HG03280 (cell line): ENCODE measurements around the gene GRAMD2B.
"Not testable (repeated sequence)": the region's sequence is repeated elsewhere in the genome, so short reads cannot be mapped to it uniquely, and the experiment has no call there.

Source experiments
- ATAC-seq: cut with Tn5 transposase; IDR thresholded peaks from one replicate; pipeline ENCODE4 v1.9.1; 2021; ENCODE audit warnings: mild to moderate bottlenecking, moderate library complexity; ENCODE audit not compliant: unreplicated experiment

The GRAMD2B gene

DNA sequence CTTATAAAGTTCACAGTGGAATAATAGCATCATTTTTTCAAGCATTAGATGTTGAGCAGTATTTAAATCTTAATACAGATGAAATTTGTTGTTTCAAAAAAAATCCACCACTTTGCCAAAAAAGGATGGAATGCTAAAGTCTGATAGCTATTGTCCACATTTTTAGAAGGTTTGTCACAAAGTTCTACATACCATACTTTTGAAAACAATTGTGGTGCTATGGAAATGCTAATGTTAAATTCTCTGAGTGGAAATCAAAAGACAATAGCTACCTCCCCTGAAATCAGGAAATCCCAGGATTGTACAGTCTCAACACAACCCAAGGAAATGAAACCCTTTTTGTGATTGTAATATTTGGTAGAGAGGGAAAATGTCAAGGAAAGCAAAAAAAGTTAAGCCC, 19.3 kb upstream of the GRAMD2B start:
- ATAC-seq = no peak

DNA sequence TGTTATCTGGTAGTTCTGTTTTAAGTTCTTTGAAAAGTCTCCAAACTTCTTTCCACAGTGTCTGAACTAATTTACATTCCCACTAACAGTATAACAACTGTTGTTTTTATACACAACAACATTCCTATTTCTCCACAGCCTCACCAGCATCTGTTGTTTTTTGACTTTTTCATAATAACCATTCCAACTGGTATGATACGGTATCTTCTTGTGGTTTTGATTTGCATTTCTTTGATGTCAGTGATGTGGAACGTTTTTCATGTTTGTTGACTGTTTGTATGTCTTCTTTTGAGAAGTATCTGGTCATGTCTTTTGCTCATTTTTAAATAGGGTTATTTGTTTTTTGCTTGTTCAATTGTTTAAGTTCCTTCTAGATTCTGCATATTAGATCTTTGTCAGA, 12.6 kb upstream of the GRAMD2B start:
- ATAC-seq = no peak

DNA sequence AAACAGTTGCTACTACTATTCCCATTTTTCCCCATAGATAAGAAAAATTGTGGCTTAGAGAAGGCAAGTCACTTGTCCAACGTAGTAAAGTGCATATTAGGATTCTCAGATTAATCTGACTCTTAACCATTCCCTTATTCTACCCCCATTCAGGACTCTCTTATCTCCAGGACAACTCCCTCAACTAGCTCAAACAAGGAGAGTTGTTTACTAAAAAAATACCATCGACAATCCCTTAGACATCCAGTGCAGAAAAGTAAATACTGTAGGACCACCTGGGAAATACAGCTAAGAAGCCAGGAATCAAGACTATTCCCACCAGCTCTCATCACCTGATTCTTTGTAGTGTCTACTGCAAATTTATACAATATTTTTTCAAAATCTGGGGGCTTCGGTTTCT, 9.4 kb upstream of the GRAMD2B start:
- no peak for ATAC-seq

DNA sequence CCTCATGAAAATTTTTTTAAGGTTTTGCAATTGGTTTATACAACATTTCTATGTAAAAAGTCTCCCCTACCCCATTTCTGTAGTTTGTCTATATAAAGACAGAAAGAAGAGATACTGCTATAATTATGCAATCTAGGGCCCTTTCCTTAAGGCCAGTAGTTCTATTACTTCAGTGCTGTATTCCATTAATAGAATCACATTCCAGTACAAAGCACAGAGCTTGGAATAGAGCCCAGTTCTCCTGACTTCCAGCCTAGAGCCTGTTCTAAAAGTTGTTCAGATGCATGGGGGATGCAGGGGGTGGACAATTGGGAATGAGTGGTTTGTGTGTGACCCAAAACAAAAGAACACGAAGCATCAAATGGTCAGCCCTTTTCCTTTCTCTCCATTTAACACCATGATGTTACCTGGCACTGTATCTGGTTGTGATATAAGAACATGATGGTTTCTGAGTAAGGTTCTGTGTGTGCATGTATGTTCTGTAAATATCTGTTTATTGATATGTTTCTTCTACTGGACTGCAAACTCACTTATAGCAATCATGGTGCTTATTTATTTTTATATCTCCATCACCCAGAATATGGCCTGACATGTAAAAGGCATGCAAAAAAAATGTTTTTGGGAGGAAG, 8.2 kb upstream of the GRAMD2B start:
- no peak for ATAC-seq

DNA sequence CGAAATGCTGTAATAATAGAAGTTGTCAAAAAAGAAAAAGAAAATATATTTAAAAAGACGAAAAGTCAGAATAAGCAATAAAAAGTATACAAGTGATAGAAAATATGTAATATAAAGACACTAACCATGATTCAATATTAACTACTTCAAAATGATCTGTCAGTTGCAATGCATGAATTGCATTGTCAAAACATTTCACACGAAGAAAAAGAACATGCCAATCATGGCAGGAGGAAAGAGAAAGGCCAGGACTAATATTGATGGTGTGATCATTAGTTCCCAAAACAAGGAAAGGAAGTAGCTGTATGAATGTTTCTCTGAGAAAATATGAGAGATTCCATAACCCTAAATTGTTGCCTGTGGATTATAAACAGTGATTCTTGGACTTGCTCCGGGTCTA, 7.4 kb upstream of the GRAMD2B start:
- ATAC-seq = no peak

DNA sequence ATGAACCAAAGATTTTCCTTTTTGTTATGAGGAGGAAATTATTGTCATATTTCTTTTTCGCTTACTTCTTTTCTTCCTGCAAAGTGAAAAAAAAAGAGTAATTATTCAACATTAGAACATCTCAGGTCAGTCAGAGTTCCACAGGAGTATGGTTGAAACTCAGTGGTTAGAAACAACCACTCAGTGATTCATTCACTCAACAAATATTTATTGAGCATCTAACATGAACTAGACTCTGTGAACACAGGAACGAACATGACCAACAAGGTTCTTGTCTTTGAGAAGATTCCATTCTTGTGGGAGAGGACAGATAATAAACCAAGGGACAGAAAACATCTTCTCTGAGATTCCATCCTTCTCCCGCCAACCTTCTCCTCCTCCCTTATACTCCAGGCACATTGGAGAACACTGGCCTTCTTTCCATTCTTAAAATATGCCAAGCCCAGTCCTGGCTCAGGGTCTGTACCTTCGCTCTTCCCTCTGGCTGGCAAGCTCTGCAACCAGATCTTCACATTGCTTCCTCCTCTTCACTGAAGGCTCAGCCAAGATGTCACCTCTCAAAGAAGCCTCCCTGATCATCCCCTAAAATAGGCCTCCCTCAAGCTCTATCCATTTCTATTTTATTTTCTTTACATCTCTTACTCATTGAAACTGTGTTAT, 6.8 kb upstream of the GRAMD2B start:
- ATAC-seq = no peak

DNA sequence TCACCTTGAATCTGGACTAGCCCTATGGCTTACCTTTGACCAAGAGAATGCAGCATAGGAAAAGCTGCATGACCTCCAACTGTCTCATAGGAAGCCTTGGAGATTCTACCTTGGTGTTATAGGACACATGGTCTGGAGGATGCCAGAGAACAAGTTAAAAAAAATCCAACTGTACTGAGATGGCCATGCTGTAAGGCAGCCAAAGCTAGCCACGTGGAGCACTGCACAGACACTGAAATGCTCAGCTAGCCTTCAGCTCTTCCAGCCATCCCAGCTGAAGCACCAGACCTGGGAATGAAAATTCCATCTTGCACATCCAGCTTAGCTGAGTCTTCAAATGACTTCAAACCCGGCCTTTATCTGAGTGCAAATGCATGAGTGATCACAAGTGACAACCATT, 6.0 kb upstream of the GRAMD2B start:
- no peak for ATAC-seq

DNA sequence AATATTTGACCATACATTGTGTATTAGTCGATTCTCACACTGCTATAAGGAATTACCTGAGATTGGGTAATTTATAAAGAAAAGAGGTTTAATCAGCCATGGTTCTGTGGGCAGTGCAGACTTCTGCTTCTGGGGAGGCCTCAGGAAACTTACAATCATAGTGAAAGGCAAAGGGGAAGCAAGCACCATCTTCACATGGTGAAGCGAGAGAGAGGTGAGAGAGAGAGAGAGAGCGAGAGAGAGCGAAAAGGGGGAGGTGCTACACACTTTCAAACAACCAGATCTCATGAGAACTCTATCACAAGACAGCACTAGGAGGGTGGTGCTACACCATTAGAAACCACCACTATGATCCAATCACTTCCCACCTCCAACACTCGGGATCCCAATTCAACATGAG, 4.1 kb upstream of the GRAMD2B start:
- ATAC-seq = no peak

DNA sequence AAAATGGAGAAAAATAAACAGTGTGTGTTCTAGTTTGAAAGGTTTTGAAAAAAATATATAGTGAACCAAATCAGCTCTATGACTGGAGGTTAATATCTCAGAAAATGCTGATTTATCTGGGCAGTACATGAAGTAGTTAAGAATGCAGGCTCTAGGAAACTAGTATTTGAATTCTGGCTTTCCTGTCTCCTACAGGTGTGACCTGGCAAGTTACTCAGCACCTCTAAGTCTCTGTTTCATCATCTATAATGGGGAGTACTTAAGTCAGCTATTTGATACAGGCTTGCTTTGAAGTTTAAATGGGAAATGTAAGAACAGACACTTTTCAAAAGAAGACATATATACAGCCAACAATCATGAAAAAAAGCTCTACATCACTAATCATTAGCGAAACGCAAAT, 5.2 kb downstream of the GRAMD2B start:
- ATAC-seq = no peak

DNA sequence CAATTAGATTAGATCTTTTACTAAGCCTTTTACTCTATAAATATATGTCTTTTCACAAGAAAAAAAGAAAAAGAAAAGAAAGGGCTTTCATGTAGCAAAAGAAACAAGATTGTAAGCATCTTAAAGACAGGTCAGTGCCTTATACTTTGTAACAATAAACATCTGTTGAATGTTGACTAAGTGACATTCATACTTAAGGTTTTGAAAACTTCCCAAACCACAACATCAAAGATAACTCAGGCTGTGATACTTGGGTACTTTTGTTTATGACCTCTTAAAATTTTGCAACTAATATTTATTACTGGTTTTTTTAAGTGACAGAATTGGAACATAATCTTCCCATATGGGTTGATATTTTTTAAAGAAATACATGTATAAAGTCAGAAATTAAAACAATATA, 7.4 kb downstream of the GRAMD2B start:
- no peak for ATAC-seq

DNA sequence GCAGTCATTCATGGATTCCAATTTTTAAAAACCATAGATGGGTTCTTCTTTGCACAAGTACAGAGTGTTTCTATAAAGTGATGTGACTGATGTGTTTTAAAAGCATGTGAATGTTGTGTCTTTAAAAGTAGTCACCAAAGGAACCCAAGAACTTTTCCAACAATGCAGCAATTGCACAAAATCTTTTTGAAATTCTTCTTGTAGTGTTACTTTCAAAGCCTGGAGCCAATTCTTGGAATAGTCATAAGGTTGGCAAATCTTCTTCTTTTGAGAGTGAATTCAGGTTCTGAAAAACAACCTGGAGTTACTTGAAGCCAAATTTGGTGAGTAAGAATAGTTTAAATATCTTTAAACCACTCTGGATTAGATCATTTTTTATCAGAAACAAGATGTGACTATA, 10.5 kb downstream of the GRAMD2B start:
- no peak for ATAC-seq

DNA sequence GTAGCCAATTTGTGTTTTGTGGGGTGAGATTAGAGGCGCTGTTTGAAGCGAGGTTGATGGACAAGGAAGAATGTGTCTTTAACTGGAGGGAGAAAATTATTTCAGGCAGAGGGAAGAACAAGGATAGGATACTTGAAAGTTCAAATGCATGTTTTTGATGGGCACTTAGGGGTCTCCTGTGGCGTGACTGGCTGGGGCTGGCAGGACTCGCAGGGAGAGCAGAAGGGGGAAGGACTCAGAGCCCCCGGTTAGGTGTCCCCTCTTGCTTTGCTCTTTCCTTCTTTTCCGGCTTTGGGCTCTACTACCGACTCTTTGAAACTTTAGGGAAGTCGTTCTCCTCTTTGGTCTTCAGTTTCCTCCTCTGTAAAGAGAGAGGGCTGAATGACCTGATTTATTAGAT, 12.1 kb downstream of the GRAMD2B start:
- no peak for ATAC-seq

DNA sequence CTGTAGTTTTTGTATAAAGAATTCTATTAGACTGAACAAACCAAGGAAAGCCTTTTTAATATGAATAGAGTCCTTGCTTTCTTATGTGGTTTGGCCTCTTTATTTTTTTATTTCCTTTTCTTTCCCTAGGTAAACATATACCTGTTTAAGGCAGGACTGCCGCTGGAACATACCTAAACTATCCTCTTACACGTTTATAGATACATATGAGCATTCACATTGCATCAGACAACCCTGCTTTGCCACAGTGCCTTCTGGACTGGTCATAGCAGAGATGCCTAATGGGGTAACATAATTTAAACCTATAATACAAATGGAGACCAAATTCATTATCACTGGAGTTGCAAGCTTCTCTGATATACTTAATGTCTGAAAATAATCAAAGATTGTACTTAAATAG, 12.5 kb downstream of the GRAMD2B start:
- ATAC-seq = no peak

DNA sequence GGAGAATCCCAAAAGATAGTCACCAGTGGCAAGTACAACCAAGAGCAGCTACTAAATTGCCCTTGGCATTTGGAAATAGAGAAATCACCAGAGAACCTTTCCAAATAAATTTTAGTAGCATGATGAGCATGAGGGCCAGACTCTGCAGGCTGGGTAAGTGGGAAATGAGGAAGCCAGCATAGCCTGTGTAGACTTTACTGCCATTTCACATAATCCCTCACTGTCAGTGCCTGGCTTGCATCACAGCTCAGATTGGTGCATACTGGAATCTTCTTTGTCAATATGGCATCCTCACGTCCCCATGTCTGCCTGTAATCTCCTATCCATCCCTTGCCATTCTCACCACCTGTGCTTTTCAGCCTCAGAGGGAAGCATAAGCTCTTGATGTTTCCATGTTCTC, 14.5 kb downstream of the GRAMD2B start:
- no peak for ATAC-seq

DNA sequence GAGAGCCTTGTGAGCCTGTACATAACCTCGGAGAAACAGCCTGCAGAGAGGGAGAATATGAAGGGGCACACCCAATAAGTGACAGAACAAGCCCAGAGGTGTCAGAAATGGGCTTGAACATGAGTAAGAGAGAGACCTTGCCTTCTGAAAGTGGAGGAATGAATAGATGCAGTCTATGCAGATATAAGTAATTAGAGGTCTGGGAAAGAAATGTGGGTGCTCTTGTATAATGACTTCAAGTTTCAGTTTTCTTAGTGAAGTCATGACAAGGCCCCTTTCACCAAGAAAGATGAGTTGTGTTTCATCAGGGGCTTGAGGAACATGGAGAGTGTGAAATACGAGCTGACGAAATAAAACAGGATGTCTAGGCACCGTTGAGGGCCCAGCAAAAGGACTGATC, 15.1 kb downstream of the GRAMD2B start:
- peak; percentile 83 for ATAC-seq

DNA sequence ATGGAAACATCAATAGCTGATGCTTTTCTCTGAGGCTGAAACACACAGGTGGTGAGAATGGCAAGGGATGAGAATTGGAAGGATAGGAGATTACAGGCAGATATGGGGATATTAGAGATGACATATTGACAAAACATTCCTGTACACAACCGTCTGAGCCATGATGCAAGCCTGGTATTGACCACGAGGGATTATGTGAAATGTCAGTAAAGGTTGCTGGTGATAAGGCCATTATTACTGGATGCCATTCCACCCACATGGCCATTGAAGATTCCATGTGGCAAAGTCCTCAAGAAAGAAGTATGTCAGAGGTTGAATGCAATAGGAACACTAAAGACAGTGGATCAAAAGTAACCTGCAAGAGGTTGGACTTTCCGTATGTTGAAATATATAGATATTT, 15.7 kb downstream of the GRAMD2B start:
- no peak for ATAC-seq

DNA sequence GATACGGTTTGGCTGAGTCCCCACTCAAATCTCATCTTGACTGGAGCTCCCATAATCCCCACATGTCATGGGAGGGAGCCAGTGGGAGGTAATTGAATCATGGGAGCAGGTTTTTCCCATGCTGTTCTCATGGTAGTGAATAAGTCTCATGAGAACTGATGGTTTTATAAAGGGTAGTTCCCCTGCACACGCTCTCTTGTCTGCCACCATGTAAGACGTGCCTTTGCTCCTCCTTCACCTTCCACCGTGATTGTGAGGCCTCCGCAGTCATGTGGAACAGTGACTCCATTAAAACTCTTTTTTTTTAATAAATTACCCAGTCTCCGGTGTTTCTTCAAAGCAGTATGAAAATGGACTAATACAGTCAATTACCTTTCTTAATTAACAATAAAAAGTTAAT, 16.5 kb downstream of the GRAMD2B start:
- ATAC-seq = not testable (repeated sequence)

DNA sequence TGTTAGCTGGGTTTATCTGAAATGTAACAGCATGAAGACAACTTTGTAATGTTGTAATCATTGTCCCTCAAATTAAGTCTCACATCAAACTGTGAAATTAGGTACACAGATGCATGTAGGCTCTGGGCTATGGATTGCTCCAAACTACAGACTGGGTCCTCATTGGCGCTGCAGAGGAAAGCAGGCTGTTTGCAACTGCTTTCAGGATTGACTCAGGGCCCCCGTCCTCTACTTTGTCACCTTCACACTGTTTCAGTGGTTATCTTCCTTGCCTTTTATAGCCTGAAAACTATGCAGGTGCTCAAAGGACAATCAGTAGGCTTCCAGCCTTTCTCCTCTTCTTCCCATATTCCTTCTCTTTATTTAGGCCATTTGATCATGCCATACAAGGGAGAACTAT, 18.0 kb downstream of the GRAMD2B start:
- no peak for ATAC-seq

DNA sequence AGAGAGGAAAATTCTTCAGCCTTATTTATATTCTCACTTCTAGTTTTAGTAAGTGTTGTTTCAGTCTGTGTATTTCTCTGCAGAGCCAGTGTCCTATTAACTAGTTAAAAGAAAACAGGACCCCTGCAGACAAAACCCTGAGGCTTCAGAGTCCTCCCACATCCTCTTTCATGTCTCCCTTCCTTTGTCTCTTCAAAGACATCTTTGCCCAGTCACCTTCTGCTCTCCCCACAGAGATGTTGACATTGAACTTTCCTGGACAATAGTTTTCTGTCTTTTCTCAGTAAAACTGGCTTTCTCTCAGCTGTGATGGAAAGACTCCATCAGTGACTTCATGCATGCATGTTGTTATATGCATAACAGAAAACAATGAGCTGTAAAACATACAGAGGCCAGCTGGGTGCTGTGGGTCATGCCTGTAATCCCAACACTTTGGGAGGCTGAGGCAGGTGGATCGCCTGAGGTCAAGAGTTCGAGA, 20.2 kb downstream of the GRAMD2B start:
- peak; percentile 81 for ATAC-seq

DNA sequence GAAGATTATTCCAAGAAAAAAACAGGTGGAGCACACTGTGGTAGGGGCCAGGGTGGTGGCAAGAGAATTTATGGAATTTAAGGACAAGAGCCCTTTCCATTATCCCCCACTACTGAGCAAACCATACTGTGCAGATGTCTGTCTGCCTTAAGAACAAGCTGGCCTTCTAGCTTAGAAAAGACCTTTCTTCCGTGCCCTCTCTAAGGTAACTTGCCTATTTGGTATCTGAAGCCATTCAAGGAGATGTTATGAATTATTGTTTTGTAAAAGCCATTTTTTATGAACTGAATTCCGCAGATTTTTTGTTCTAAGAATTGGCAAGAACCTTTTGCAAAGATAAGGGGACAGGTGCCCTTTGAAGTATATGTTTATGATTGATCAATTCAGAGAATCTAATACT, 20.9 kb downstream of the GRAMD2B start:
- ATAC-seq = no peak

DNA sequence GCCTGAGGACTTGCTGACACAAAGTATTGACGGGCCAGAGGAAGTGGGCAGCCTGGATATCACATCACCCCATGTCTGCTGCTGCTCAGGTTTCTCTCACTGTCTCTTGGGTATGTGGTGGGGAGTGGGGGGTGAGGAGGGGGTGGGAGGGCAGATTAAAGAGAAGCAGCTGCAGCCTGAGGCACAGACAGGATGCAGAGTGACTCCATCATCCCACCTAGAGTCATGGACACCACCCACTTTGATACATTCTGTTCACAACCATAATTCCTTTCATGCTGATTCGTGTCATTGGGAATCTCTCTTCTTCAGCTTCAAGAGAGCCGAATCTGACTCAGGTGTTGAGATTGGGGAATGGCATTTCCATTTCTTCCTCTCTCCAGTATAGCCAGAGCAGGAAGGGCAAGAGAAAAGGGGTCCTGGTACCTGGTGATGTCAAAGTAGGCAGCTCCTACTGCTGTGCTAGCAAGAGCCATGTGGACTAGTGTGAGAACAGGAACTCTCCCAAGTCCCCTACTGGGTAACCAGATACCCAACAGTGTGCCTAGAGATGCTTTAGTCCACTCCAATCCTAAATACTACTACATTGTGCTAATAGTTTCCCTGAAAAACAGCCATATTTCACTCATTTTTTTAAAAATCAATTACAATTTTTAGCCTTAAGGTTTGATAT, 22.4 kb downstream of the GRAMD2B start:
- ATAC-seq = no peak

DNA sequence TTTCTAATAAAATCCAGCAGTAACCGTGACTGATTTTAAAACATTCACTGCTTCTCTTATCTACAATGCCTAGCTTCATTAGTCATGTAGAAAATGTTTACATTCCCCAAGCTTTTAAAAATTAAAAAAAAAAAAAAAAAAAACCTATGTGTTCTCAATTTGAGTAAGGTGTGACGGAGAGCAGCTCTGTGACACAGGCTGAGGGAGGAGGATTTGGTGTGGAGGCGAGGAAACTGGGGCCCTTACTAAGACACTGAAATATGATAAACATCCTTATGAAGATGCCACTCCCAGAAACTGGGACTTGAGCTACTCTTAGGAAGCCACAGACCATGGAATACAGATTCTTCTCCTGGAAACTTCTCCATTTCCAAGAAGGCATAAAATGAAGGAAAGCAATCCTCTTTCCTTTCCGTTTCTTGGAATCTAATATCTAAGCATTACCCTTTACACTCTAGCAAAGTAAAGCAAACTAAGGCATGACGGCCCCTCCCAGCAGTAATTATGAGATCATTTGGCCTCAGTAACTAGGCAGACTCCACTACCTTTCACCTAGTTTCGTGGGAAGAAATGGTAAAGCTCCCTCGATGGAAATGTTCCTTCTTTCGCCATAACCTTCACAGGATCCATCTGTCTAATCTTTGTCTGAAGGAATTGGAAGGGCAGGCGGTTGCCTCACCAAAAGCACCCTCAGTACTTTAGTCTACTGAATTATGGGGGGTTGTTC, 23.5 kb downstream of the GRAMD2B start:
- no peak for ATAC-seq
